NCI-H774 (cell line): ENCODE results near the gene CACNA2D2.

Experiments used
- DNase-seq: peaks from one replicate; lab custom pipeline; 2025; lab: John Stamatoyannopoulos, UW

Gene CACNA2D2

DNA sequence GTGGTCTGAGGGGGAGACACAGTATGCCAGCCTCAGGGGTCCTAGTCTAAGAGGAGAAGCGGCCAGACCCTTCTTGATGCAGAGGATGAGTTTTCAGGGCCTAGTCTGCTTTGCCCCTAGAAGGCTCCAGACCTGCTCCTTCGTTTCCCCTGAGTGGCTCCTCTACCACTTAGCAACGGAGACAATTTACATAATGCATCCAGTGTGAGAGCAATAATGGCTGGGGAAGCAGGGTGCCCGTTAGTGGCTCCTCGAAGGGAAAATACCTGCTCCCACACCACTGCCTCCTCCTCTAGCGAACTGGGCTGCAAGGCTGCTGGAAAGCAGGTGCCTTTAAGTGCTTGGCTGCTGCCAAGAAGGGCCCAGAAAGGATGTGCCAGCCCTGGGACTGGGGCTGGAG, 38.9 kb downstream of the CACNA2D2 start:
- DNase-seq: no peak

DNA sequence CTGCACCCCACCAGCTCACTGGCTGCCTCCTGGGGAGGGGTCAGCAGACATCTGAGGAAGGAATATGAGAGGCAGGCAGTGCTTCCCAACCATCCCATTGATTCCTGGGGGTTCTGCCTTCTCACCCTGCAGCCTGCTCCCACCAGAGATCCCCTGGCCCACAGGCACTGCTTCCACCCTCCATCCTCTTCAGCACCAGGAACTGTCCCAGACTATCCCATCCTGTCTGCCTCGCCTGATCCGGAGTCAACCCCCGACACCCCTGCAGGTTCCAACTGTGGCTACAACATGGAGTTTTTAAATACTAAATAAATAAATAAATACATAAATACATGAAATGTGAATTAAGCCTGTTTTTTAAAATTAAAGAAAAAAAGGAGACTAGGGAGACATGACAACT, 43.6 kb downstream of the CACNA2D2 start:
- no peak for DNase-seq

GRCh38 chr3:50457988-50458387, 45.4 kb downstream of the CACNA2D2 start:
- DNase-seq: no peak

DNA sequence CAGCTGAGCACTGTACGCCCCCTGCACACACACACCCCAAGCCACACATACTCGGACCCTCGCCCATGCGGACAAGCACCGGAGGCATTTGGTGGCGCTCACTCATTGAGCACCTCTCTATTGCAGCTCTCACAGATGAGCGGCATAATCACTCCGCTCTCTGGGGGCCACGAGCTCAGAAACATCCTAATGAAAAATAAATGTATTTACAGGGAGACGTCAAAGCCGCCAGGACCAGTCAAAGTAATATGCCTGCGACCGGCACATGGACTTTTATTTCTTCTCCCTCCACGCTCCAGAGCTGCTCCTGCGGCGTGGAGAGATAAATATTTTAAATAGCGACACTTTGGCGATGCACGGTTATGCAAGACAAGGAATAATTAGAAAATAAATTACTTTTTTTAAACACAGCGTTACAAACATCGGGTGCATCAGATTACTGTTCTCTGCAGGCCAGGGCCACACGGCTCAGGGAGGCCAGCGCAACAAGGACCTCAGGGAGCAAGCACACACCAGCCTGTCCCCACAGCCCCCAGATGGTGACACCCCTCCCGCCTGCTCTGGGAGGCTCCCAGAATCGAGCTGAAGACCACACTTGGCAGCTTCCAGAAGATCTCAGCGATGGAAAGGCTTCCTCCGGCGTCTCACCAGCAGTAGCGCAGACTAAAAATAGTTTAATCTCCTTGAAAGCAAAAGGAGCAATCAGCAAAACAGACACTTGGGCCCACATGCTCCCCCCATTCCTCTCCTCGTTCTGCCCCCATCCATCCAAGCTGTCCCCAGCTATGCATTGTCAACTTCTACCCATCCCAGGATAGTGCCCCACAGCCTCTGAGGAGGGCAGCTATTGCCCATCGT, 48.0 kb downstream of the CACNA2D2 start:
- no peak for DNase-seq

DNA sequence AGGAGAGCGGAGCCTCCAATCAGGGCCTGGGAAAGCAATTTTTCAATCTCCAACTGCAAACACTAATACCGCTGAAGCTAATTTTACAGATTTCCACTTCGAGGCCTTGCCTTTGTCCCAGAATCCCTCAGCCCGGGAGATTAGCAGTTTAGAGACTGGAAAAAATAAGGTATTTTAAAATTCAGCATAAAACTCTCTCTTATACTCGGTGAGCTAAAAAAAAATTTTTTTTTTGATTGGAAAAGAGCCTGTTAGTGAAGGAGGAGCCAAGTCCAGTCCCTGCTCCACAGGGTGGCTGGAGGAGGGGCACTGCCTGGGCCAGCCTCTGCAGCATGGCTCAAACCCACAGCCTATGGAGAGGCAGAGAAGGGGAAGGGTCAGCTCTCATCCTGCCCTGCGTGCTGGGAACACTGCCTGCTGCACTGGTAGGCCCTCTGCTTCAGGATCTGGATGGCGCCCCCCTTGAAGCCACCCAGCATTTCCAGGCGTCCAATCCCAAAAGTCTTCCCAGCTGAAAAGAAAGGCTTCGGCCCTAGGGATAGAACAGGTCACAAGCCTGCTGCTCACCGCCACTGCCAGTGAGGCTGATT, 48.9 kb downstream of the CACNA2D2 start:
- DNase-seq: no peak

DNA sequence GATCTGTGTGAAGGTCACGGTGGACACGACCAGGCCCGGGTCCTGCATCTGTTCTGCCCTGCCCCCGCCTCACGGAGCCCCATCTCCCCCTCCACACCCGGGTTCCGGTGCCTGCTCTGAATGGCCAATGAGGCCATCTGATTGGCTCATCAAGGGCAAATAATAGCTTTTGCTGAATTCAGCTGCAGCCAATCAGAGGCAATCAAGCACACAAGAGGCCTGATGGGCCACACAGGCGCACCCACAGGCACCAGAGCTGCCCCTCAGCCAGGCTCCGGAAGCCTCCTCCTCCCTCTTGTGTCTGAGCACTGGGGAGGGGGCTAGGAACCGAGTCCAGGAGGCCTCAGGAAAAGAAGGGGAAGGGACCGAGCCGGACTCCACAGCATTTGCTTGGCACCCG, 49.5 kb downstream of the CACNA2D2 start:
- DNase-seq: no peak

DNA sequence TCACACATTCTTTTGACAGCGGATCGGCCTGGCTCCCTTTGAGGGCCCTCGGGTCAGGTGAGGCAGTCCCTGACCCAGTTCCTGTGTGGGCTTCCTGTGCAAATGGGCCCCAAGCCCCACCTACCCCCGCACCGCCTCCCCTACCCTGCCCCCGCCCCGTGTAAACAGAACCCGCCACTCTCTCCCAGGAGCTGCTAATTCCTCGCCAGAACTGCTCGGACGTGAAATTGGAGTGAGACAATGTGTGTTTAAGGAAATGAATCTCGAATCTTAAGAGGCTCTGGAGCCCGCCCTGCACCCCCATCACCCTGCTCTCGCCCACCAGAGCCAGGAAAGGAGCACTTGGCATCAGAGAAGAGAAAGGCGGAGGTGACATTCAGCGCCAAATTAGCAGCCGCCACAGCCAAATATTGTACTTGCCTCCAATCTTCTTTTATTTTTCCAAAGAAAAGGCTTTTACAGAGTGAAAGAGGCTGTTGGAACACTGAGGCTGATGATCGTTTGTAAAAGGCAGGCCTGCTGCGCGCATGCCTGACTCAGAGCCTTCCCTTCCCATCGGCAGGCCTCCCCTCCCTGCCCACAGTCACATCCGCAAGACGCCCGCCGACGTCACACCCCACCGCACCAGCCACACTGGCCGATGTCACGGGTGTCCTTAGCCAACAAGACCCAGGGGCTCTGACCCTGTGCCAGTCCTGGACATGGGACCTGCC, 53.1 kb downstream of the CACNA2D2 start:
- DNase-seq: no peak

- no peak for DNase-seq
These were observed 54.5 kb downstream of the CACNA2D2 start for GRCh38 chr3:50448752-50449539.

- no peak for DNase-seq
These were observed 56.1 kb downstream of the CACNA2D2 start for GRCh38 chr3:50447290-50447840.

GRCh38 chr3:50445919-50446318, 57.5 kb downstream of the CACNA2D2 start:
- peak; percentile 71 for DNase-seq

- no peak for DNase-seq
These were observed 58.7 kb downstream of the CACNA2D2 start for GRCh38 chr3:50444782-50445181.

GRCh38 chr3:50444213-50444612, 59.2 kb downstream of the CACNA2D2 start:
- no peak for DNase-seq

DNA sequence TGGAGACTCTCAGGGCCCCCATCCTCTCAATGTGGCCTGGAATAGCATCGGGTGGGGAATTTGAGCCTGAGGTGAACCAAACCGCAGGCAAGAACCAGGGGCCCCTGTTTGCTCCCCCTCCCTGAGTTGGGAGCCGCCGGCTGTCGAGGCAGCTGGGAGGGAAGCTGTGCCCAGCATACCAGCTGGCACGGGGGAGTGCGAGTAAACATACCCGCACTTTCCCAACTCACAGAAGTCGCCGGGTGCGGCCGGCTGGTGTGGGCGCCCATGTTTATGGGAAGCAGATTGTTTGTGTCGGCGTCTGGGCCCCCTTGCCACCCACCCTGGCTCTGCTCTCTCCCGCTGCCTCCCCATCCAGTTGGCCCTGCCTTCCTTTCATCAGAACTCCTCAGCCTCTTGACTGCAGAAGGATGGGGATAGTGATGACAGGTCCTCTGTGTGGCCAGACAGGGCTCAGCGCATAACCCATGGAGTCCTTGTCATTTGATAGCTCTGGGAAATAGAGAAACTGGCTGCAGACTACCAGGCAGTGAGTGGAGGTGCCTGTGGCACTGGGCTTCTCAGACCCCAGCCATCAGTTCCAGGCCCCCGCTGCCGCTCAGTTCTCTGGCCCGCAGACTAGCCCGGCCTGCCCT, 60.4 kb downstream of the CACNA2D2 start:
- no peak for DNase-seq

- DNase-seq: no peak
These were observed 61.8 kb downstream of the CACNA2D2 start for GRCh38 chr3:50441424-50442217.

DNA sequence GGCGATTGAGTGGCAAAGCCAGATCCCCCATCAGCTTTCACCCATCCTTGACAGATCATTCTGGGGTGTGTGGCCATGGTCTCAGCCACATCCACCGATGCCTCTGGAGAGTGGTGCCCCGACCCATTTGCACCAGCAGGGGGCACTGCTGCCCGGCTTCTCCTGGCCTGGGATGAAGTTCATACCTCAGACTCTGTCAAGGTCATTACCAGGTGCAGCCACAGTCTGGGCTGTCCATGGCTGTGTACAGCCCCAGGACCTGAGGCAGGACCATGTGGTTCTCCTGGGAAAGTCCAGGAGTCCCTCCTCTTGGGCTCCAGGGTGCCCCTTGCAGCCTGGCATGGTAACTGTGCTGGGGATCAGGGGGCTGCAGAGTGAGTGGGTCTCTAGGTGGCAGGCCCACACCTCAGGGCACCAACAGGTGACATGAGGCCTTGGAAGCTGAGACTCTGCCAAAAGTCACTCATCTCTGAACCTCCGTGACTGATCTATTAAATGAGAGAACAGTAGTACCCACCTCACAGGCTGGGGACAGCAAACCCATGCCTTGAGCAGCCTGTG, 67.2 kb downstream of the CACNA2D2 start:
- no peak for DNase-seq

DNA sequence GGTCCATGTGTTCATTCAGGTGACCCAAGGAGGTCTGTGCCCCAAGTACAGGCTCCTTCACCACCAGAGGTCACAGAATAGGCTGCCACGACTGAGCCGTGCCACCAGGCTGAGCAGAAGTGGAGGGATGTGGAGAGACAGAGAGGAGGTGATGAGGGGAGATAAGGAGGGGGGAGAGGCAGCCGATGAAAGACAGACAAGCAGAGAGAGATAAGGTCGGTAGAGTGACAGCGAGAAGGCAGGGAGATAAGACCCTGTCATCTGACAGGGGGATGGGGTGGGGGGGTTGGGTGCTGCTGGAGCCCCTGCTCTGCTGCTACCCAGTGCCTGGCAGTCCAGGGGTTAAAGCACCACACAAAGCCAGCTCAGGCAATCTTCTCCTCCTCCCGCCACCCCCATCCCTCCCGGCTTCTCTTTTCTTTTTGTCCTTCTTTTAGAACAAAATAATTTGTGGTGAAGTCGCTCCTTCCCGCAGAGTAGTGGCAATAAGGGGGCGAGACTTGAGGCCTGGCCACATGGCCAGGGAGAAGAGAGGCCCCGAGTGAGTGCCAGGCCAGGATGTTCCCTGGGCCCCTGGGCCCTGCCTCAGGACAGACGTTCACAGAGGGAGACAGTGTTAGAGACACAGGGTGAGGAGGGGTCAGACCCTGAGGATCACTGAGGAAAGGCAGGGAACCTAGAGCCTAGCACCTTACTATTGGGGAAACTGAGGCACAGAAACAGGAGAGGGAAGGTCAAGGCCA, 67.9 kb downstream of the CACNA2D2 start:
- DNase-seq: no peak

- DNase-seq: no peak
These were observed 69.5 kb downstream of the CACNA2D2 start for GRCh38 chr3:50433954-50434353.

DNA sequence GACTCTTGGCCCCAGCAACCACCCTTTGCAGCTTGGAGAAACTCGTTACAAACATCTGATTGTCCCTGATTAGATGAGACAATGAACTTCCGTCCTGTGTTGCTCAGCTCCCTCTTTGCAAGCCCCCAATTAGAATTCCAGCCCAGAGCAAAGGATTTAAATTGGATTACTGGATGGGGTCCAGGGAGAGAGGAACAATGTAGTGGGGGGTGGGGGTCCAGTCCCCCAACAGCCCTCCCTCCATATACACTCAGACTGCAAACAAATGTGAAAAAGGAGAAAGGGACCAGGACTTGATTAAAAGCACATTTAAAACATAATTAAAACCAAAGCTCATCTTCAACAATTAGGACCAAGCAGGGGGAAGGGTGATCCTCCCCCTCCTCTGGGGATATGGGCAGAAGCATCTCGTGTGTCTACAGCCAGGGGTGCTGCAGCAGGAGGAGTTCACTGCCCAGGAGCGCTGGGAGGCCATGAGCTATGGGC, 72.4 kb downstream of the CACNA2D2 start:
- DNase-seq: no peak

DNA sequence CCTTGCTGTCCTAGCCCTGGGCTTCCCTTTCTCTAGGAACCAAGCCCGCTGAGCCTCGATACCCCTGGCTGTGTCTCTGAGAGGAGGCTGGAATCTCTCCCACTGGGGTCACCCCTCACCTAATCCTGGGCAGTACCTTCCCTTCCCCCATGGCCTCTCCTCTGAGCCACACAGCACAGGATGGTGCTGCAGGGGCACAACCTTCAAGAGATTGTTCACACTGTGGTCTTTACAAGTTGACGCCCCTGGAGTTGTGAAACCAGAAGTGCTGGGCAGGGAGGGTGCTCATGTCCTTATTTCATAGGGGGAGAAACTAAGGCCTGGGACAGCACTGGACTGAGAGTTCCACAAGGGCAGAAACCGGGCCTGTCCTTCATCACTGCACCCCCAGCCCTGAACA, 73.2 kb downstream of the CACNA2D2 start:
- no peak for DNase-seq
